ENCODE results near the gene ADTRP.

- TF ChIP-seq, protein P1, sequence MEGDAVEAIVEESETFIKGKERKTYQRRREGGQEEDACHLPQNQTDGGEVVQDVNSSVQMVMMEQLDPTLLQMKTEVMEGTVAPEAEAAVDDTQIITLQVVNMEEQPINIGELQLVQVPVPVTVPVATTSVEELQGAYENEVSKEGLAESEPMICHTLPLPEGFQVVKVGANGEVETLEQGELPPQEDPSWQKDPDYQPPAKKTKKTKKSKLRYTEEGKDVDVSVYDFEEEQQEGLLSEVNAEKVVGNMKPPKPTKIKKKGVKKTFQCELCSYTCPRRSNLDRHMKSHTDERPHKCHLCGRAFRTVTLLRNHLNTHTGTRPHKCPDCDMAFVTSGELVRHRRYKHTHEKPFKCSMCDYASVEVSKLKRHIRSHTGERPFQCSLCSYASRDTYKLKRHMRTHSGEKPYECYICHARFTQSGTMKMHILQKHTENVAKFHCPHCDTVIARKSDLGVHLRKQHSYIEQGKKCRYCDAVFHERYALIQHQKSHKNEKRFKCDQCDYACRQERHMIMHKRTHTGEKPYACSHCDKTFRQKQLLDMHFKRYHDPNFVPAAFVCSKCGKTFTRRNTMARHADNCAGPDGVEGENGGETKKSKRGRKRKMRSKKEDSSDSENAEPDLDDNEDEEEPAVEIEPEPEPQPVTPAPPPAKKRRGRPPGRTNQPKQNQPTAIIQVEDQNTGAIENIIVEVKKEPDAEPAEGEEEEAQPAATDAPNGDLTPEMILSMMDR (IDR thresholded peaks at IDR 0.05), result no peak
- no peak for TF ChIP-seq POLR2A (IDR thresholded peaks at IDR 0.05)
Observed at GRCh38 chr6:11711984-11712711, 66.5 kb downstream of the ADTRP start.
